CD4-positive, CD25-positive, alpha-beta regulatory T cell (primary cell): ENCODE data around the gene GRID2. TPM values are rescaled to one million over a fixed set of nuclear protein-coding genes. Genes with fewer than 3 reads are reported as not detected.

Experiments
- ATAC-seq, 2 donors: fragments of 150-1000 bp; cut with Tn5 transposase; one replicate each; pipeline ENCODE4 v1.10.0; 2021; ENCODE audit warnings: low read depth in 2 of 2, moderate number of reproducible peaks in 2 of 2, moderate library complexity in 1 of 2
- DNase-seq, 3 donors: peaks; one replicate each; pipeline versions ENCODE4 v3.0.0 to v3.0.0-alpha.2; 2012 to 2022; ENCODE audit warnings: mixed read lengths in 1 of 3
- H3K27ac ChIP-seq: one replicate; pipeline ENCODE4 v1.7.0; 2013; ENCODE audit warnings: mild to moderate bottlenecking, low read length; ENCODE audit not compliant: insufficient read depth, poor library complexity, severe bottlenecking
- H3K27me3 ChIP-seq: one replicate; pipeline ENCODE4 v1.7.0; 2013; ENCODE audit warnings: low read length; ENCODE audit not compliant: control insufficient read depth, insufficient read depth
- H3K36me3 ChIP-seq: one replicate; pipeline ENCODE4 v1.7.0; 2013; ENCODE audit warnings: mild to moderate bottlenecking, low read length, moderate library complexity; ENCODE audit not compliant: control insufficient read depth, insufficient read depth
- H3K4me1 ChIP-seq: 2 replicates; pipeline ENCODE4 v1.7.0; 2013; ENCODE audit warnings: mild to moderate bottlenecking, low read length; ENCODE audit not compliant: insufficient read depth, control insufficient read depth, poor library complexity, severe bottlenecking
- H3K4me3 ChIP-seq: one replicate; pipeline ENCODE4 v1.7.0; 2013; ENCODE audit warnings: low read depth, mild to moderate bottlenecking, low read length, moderate library complexity
- H3K9me3 ChIP-seq, 2 experiments: 1 replicate in 1 of 2; 2 replicates in 1 of 2; pipeline ENCODE4 v1.7.0; 2013; ENCODE audit warnings: low read length in 2 of 2, mild to moderate bottlenecking in 1 of 2, moderate library complexity in 1 of 2; ENCODE audit not compliant: control insufficient read depth in 2 of 2
- H3K27ac Mint-ChIP-seq, 3 donors: one replicate each; pipeline ENCODE4 v1.8.0; 2020 to 2022; ENCODE audit warnings: mild to moderate bottlenecking in 3 of 3, mixed read lengths in 3 of 3, moderate library complexity in 2 of 3
- H3K27me3 Mint-ChIP-seq: one replicate; pipeline ENCODE4 v1.8.0; 2022; ENCODE audit warnings: mild to moderate bottlenecking, mixed read lengths
- H3K36me3 Mint-ChIP-seq: one replicate; pipeline ENCODE4 v1.8.0; 2020; ENCODE audit warnings: mixed read lengths
- H3K4me1 Mint-ChIP-seq, 4 donors: one replicate each; pipeline ENCODE4 v1.8.0; 2020 to 2022; ENCODE audit warnings: mixed read lengths in 4 of 4, mild to moderate bottlenecking in 1 of 4
- H3K4me3 Mint-ChIP-seq, 4 donors: one replicate each; pipeline ENCODE4 v1.8.0; 2020 to 2022; ENCODE audit warnings: mild to moderate bottlenecking in 4 of 4, mixed read lengths in 4 of 4, moderate library complexity in 3 of 4
- H3K9me3 Mint-ChIP-seq, 7 donors: one replicate each; pipeline ENCODE4 v1.8.0; 2020 to 2022; ENCODE audit warnings: mixed read lengths in 7 of 7, mild to moderate bottlenecking in 3 of 7, moderate library complexity in 2 of 7
- polyA plus RNA-seq, 4 donors: library from polyadenylated mRNA; unstranded; fragments of 300-500 nt; fragmentation: Illumina TruSeq; gene quantifications; one replicate each; pipeline ENCODE4 v1.2.3, GENCODE V29; 2021
- total RNA-seq: library from RNA; stranded (reverse); gene quantifications from one replicate; pipeline ENCODE4 v1.2.3, GENCODE V29; 2022

Gene GRID2
- total and polyA plus RNA-seq, 5 donors from 2014 or later = not detected

GRCh38 chr4:93201471-93202096 is 897.8 kb downstream of the GRID2 start:
- no peak overlapping the region for H3K4me3 Mint-ChIP-seq
- Histone ChIP-seq H3K9me3 (no peaks in the 10 kb centered on the region), H3K27me3 (no peaks in the 10 kb centered on the region), H3K27ac (no peak overlapping the region), H3K4me1 (no peaks in the 10 kb centered on the region), H3K4me3 (no peak overlapping the region), H3K36me3 (no peaks in the 10 kb centered on the region)
- no peak for DNase-seq
- no peak for ATAC-seq
- no peak overlapping the region for H3K27ac Mint-ChIP-seq
- peaks cover 0 to 10% (median 3%) of the 10 kb centered on the region in 7 donors for H3K9me3 Mint-ChIP-seq
- H3K4me1 Mint-ChIP-seq = no peaks in the 10 kb centered on the region
- H3K27me3 Mint-ChIP-seq = no peaks in the 10 kb centered on the region
- H3K36me3 Mint-ChIP-seq = no peaks in the 10 kb centered on the region

GRCh38 chr4:93203708-93204107 is 899.9 kb downstream of the GRID2 start:
- no peaks in the 10 kb centered on the region for H3K36me3 ChIP-seq
- ATAC-seq = no peak
- no peak for DNase-seq
- no peaks in the 10 kb centered on the region for H3K27me3 ChIP-seq
- Mint-ChIP-seq H3K9me3 (peaks cover 0 to 7% (median 0%) of the 10 kb centered on the region in 7 donors), H3K4me1 (no peaks in the 10 kb centered on the region), H3K27me3 (no peaks in the 10 kb centered on the region), H3K36me3 (no peaks in the 10 kb centered on the region), H3K4me3 (no peak overlapping the region), H3K27ac (no peak overlapping the region)
- H3K4me1 ChIP-seq = no peaks in the 10 kb centered on the region
- no peaks in the 10 kb centered on the region for H3K9me3 ChIP-seq
- no peak overlapping the region for H3K4me3 ChIP-seq
- no peak overlapping the region for H3K27ac ChIP-seq

GRCh38 chr4:93212250-93212649 is 908.5 kb downstream of the GRID2 start:
- Histone ChIP-seq H3K4me3 (no peak overlapping the region), H3K4me1 (no peaks in the 10 kb centered on the region), H3K27me3 (no peaks in the 10 kb centered on the region), H3K36me3 (no peaks in the 10 kb centered on the region), H3K9me3 (no peaks in the 10 kb centered on the region), H3K27ac (no peak overlapping the region)
- H3K27ac Mint-ChIP-seq = no peak overlapping the region
- DNase-seq (no peak), ATAC-seq (no peak)
- no peak overlapping the region for H3K4me3 Mint-ChIP-seq
- no peaks in the 10 kb centered on the region for H3K4me1 Mint-ChIP-seq
- no peaks in the 10 kb centered on the region for H3K27me3 Mint-ChIP-seq
- H3K36me3 Mint-ChIP-seq = no peaks in the 10 kb centered on the region
- H3K9me3 Mint-ChIP-seq = peaks cover 0 to 12% (median 6%) of the 10 kb centered on the region in 7 donors

GRCh38 chr4:93216646-93217045 is 912.9 kb downstream of the GRID2 start:
- H3K4me3 Mint-ChIP-seq = no peak overlapping the region
- no peak for DNase-seq
- no peaks in the 10 kb centered on the region for H3K4me1 Mint-ChIP-seq
- no peak for ATAC-seq
- Histone ChIP-seq H3K4me1 (no peaks in the 10 kb centered on the region), H3K4me3 (no peak overlapping the region), H3K27ac (no peak overlapping the region), H3K27me3 (no peaks in the 10 kb centered on the region), H3K9me3 (no peaks in the 10 kb centered on the region), H3K36me3 (no peaks in the 10 kb centered on the region)
- no peak overlapping the region for H3K27ac Mint-ChIP-seq
- no peaks in the 10 kb centered on the region for H3K36me3 Mint-ChIP-seq
- H3K27me3 Mint-ChIP-seq = no peaks in the 10 kb centered on the region
- H3K9me3 Mint-ChIP-seq = peaks cover 2 to 14% (median 7%) of the 10 kb centered on the region in 7 donors

- no peaks in the 10 kb centered on the region for H3K4me1 ChIP-seq
- Mint-ChIP-seq H3K9me3 (peaks cover 2 to 18% (median 7%) of the 10 kb centered on the region in 7 donors), H3K4me3 (no peak overlapping the region), H3K27me3 (no peaks in the 10 kb centered on the region), H3K4me1 (no peaks in the 10 kb centered on the region), H3K27ac (no peak overlapping the region), H3K36me3 (no peaks in the 10 kb centered on the region)
- H3K27me3 ChIP-seq = no peaks in the 10 kb centered on the region
- DNase-seq (no peak), ATAC-seq (no peak)
- no peaks in the 10 kb centered on the region for H3K36me3 ChIP-seq
- H3K4me3 ChIP-seq = no peak overlapping the region
- H3K27ac ChIP-seq = no peak overlapping the region
- no peaks in the 10 kb centered on the region for H3K9me3 ChIP-seq
These were observed 913.7 kb downstream of the GRID2 start for GRCh38 chr4:93217431-93217830.

GRCh38 chr4:93221771-93222170 is 918.0 kb downstream of the GRID2 start:
- Mint-ChIP-seq H3K4me3 (no peak overlapping the region), H3K36me3 (no peaks in the 10 kb centered on the region), H3K4me1 (no peaks in the 10 kb centered on the region), H3K9me3 (peaks cover 7 to 18% (median 9%) of the 10 kb centered on the region in 7 donors), H3K27ac (no peak overlapping the region), H3K27me3 (no peaks in the 10 kb centered on the region)
- no peak overlapping the region for H3K27ac ChIP-seq
- H3K4me3 ChIP-seq = no peak overlapping the region
- H3K36me3 ChIP-seq = no peaks in the 10 kb centered on the region
- H3K27me3 ChIP-seq = no peaks in the 10 kb centered on the region
- H3K4me1 ChIP-seq = no peaks in the 10 kb centered on the region
- ATAC-seq (no peak), DNase-seq (no peak)
- H3K9me3 ChIP-seq = no peaks in the 10 kb centered on the region

- no peak overlapping the region for H3K4me3 Mint-ChIP-seq
- H3K27ac Mint-ChIP-seq = no peak overlapping the region
- Histone ChIP-seq H3K4me3 (no peak overlapping the region), H3K27ac (no peak overlapping the region), H3K9me3 (no peaks in the 10 kb centered on the region), H3K4me1 (no peaks in the 10 kb centered on the region), H3K36me3 (no peaks in the 10 kb centered on the region), H3K27me3 (no peaks in the 10 kb centered on the region)
- no peaks in the 10 kb centered on the region for H3K36me3 Mint-ChIP-seq
- H3K9me3 Mint-ChIP-seq = peaks cover 0 to 10% (median 5%) of the 10 kb centered on the region in 7 donors
- no peaks in the 10 kb centered on the region for H3K27me3 Mint-ChIP-seq
- no peak for DNase-seq
- H3K4me1 Mint-ChIP-seq = no peaks in the 10 kb centered on the region
- ATAC-seq = no peak
These were observed 924.3 kb downstream of the GRID2 start for GRCh38 chr4:93228021-93228420.

GRCh38 chr4:93232883-93233282 is 929.1 kb downstream of the GRID2 start:
- H3K27ac Mint-ChIP-seq = no peak overlapping the region
- H3K4me3 Mint-ChIP-seq = no peak overlapping the region
- H3K36me3 Mint-ChIP-seq = no peaks in the 10 kb centered on the region
- H3K9me3 Mint-ChIP-seq = peaks cover 0 to 11% (median 4%) of the 10 kb centered on the region in 7 donors
- ATAC-seq (no peak), DNase-seq (no peak)
- Histone ChIP-seq H3K27me3 (no peaks in the 10 kb centered on the region), H3K27ac (no peak overlapping the region), H3K4me3 (no peak overlapping the region), H3K9me3 (no peaks in the 10 kb centered on the region), H3K4me1 (no peaks in the 10 kb centered on the region), H3K36me3 (no peaks in the 10 kb centered on the region)
- H3K27me3 Mint-ChIP-seq = no peaks in the 10 kb centered on the region
- no peaks in the 10 kb centered on the region for H3K4me1 Mint-ChIP-seq
